GM19043 (cell line): Measurements from ENCODE around the gene PRPF40B.

ENCODE experiments used
- ATAC-seq: cut with Tn5 transposase; IDR thresholded peaks from one replicate; pipeline ENCODE4 v1.9.1; 2021; ENCODE audit warnings: low read depth; ENCODE audit not compliant: unreplicated experiment

Gene PRPF40B

GRCh38 chr12:49655595-49656236, 32.4 kb downstream of the PRPF40B start:
- no peak for ATAC-seq

GRCh38 chr12:49658276-49658675, 34.9 kb downstream of the PRPF40B start:
- no peak for ATAC-seq

DNA sequence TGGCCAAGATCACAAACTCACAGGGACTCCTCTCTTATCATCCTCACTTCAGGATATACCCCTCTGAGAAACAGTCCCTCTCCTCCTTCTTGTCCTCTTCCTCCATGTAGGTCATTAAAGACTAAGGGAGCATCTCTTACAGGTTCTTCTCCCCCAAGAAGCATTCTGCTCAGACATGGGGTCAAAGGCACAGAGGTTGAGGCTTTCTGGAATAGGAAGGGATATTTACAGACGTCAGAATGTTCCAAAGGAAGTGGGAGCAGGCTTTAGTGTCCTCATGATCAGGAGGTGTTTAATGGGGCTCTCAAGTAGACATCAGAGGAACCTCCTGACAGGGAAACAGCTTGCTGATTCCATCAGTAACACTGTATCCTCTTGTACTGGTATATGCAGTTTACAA, 36.4 kb downstream of the PRPF40B start:
- no peak for ATAC-seq

DNA sequence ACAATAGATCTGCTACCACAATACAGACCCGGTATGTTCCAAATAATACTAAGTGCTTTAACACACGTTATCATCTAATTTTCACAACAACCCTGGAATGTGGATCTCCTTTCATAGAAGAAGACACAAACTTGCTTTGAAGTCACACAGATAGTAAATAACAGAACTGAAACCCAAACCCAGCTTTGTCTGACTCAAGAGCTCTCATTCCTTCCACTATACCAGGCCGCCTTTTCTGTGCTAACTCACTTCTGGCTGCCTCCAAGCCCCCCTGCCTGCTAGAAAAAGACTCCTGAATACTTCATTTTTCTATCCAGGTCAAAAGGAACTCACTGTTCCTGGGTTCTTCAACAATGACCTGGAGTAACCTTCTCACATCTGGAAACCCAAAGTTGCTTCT, 37.8 kb downstream of the PRPF40B start:
- no peak for ATAC-seq

GRCh38 chr12:49661746-49662145, 38.4 kb downstream of the PRPF40B start:
- no peak for ATAC-seq

GRCh38 chr12:49662998-49663843, 39.9 kb downstream of the PRPF40B start:
- ATAC-seq: peak; percentile 65

DNA sequence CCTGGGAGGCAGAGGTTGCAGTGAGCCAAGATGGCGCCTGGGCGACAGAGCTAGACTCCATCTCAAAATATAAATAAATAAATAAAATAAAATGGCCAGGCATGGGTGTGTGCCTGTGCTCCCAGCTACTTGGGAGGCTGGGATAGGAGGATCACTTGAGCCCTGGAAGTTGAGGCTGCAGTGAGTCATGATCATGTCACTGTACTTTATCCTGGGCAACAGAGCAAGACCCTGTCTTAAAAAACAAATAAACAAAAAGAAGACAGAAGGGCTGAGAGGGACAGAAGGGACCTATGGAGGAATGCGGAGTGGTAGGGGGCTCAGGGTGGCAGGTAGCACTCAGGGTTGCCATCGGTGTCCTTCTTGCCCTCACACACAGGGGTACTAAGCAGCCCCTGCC, 40.8 kb downstream of the PRPF40B start:
- ATAC-seq: no peak

DNA sequence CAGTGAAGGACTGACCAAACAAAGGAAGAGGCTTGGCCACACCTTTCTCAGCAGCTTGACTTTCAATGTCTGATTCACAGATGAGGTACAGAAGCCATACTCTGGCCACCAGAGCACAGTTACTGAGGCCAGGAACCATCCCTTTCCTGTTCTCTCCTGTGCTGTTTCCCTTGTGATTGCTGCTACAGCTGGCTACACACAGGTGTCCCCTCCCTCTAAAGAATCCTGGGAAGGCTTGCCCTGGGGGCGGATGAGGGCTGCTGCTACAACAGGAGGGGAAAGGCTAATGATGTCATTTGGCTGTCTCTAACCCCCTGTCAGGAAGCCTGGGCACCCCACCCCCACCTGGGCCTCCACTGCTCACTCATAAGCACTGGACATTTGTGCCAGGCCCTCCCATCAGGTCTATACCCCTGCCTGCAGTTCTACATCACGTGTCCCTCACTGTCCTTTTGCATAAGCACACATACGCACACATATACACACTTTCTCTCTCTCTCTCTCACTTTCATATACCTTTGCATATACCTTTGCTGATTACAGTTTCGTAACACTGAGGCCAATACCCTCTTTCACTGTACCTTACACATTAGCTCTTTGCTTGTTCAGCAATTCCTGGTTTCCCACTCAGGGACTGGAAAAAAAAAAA, 41.4 kb downstream of the PRPF40B start:
- peak; percentile 62 for ATAC-seq

- ATAC-seq: no peak
These were observed 42.0 kb downstream of the PRPF40B start for GRCh38 chr12:49665384-49665783.

DNA sequence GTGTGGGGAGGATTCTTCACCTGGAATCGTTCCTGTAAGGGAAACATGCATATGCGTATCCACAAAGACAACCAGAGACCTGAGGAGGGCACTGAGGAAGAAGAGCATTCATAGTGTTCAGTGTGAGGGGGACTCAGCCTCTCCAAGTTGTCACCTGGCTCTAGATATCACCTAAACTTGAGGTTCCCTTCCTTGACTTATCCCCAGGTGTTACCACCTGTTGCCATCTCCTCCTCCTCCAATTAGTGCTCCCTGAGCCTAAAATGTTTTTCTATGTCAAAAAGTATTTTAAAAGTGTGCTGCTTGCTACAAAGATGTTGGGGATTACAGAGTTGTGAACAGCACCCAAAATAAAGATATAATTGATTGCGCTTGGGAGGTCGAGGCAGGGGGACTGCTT, 42.8 kb downstream of the PRPF40B start:
- no peak for ATAC-seq

DNA sequence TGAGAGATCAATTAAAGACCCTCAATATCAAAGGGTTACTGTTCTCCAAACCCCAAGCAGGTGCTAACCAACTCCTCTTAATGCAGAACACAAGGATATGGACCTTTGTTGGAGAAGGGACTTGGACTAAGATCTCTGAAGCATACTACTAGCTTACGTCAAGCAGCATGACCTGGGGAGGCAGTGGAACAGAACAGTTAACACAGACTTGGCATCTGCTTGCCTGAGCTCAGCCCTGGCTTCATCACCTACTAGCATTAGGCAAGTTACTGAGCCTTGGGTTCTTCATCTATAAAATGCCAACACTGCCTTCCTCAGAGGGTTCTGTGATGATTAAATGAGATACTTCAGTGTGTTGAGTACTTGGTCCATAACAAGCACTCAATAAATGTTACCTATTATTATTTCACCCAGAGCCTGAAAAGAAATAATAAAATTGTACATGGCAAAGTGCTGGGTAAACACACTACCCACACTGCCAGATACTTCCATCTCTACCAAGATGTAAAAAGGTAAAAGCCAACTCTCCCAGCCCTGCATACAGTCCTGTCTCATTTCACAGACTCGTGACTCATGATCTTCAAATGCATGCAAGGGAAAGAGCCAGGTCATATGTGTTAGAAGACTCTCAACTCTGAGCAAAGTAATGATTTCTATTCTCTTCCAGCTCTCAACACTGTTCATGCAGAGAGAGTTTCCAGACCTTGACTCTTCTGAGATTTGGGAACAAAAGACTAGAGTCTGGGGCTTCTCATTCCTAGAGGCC, 44.1 kb downstream of the PRPF40B start:
- ATAC-seq: no peak

DNA sequence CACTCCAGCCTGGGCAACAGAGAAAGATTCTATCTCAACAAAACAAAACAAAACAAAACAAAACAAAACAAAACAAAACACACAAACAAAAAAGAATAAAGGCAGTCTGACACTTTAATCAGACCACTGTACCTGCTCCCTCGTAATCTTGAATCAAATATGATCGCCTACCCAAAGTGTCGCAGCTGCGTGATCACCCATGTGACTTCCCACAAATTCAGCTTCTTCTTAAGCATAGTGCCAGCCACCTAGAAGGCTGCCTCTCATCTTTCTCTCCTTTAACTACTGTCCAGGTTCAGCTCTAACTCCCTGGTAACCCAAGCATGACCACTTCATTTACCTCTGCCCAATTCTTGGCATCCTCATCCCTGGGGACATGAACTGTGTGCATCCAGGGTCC, 46.4 kb downstream of the PRPF40B start:
- ATAC-seq: no peak

GRCh38 chr12:49671031-49671765, 47.8 kb downstream of the PRPF40B start:
- ATAC-seq: no peak

GRCh38 chr12:49672301-49673217, 49.2 kb downstream of the PRPF40B start:
- no peak for ATAC-seq

DNA sequence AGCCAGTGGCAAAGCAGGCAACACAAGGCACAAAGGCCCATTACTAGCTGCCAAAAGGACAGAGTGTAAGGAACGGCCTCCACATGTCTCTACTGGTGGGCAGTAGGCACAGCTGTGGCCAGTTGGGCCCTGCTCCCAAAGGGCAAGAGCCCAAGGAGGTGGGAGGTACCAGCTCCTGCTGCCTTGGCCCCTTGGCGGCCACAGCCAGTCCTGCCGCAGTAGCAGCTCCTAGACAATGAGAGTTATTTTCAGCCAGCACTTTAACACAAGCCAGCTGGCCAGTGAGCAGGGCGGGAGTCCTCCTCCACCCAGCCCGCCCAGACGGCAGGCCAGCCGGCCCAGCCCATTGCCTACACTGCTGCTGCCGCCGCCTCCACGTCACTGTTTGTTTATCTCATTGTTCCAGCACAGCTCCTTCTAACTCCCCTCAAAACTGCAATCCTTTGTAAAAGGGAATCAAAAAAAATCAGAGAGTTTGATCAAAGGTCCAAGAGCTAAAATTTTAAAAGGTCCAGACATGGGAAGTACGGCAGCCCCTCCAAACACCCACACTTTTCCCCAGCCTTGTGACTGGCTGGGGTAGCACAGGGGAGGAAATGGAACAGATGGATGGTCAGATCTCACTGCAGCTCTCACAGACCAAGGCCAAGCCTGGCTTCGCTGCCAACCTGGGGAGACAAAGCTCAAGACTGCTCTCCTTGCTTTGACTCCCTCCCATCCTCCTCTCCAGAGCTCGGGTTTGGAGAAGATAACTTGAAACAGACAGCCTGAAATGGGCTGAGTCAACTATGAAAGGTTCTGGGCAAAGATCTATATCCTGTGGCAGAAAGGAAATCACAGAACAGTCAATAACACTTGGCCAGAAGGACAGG, 50.3 kb downstream of the PRPF40B start:
- no peak for ATAC-seq

DNA sequence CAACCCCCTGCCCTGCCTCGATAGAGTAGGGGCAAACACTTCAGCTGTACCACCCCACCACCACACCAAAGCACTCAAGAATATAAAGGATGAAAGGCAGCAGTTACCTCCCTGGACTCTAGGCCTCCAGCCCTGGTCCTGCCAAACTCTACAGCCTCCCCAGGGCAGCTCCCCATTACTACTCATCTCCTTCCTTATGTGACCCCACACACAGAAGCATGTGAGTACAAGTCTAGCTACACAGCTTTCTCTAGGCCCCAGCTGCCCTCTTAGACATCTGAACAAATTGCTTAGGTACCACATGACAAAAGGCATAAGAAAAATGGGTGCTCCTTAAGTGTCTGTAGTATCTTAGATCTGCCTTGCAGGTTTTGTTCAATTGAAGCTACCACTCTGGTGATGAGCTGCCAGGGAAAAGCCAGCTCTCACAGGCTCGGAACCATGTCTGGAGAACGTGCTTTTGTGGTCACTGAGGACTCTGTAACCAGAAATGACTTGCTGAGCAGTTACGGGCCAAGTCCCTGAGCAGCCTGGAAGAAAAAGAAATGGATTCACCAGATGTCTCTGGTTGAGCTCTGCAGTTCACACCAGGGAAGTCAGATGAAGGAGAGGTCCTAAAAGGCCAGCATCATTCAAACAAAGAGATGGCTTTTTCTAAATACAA, 51.1 kb downstream of the PRPF40B start:
- no peak for ATAC-seq

DNA sequence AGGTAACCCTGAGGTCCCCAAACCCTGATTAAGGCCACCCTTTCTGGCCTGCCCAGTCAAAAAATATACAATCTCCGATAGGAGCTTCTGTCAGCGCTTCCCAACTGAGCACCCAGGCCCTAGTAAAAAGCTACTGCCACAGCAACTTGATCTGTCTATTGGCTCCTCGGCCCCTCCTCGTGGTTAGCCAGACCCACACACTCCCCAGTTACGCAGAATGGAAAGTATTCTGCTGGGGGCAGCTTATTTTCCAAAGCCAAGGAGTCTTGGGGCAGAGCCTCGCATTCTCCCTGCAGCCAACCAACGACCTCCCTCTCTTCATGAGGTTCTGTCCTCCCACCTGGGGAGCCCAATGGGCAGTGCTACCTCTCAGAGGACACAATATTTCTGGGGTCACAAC, 51.8 kb downstream of the PRPF40B start:
- no peak for ATAC-seq

DNA sequence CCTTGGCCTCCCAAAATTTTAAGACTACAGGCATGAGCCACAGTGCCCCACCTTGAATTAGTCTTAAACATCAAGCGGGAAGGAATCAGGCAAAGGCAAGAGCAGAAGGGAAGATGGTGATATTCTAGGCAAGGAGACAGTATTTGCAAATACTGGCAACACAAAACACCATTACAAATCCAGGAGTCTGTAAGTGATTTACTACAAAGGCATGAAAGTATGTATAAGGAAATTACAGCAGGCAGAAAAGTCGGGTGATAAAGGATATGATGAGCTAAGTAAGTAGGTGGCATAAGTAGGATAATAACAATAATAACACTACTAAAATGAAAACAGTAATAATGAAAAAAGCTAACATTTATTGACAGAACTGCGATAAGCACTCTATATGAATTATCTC, 55.4 kb downstream of the PRPF40B start:
- ATAC-seq: no peak
